ENCODE results near the gene SETX.
A peak's percentile ranks its signal among the peaks of the same experiment; 100 is the strongest.

SETX gene

DNA sequence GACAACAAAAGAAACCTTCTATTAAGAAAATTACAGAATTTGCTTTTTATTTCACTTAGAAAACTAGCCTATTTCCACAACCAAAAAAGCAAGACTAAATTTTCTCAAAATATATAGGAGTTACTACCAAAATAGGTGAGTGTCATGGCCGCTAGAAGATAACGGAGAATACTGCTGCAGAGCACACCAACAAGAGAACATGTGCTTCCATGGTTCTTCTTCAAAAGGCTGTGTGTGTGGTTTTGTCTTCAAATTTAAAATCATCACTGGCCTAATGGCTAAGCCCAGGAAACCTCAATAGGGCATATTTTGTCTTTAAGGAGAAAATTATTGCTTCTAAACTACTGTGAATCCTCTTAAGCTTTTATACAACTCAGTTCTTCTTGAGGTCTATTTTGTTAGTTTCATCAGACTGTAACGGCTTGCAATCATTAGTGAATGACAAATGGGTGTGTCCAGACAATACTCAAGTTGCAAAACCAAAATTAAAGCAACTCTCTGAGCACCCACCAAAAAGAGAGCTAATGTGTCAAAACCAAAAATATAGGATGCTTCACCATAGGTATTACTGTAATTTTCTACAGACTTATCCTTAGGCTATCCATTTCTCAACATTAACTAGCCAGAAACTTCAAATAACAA is 3.3 kb downstream of the SETX start:
- DNase-seq, result peak; percentile 17

DNA sequence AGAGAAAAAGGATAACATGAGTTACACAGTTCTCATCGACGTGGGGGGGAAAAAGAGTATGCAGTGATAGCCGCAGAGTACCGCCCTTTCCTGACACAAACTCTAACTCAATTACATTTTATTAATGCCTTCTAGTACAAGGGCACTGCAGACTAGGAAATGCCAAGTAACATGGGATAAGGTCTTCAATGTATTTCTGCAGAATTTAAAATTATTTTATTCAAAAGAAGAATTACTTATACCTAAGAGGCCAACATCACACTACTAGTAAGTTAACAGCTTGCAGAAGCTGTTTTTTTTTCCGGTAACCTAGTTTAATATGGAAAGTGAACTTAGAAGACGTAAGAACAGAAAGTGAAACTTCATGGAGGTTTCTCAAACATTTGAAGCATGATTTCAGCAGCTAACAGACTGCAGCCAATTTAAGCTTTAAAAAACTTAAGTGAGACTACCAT is 3.9 kb downstream of the SETX start:
- peak; percentile 49 for DNase-seq

DNA sequence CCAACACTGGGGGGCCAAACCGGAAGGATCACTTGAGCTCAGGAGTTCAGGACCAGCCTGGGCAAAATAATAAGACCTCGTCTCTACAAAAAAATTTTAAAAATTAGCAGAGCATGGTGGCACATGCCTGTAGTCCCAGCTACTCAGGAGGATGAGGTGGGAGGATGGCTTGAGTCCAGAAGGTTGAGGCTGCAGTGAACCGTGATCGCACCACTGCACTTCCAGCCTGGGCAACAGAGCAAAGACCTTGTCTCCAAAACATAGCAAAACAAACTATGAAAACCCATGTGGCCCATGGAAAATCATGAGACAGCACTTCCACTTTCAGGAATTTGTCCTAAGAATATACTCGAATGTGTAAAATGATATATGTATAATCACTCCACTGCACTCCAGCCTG is 6.1 kb downstream of the SETX start:
- no peak for DNase-seq

DNA sequence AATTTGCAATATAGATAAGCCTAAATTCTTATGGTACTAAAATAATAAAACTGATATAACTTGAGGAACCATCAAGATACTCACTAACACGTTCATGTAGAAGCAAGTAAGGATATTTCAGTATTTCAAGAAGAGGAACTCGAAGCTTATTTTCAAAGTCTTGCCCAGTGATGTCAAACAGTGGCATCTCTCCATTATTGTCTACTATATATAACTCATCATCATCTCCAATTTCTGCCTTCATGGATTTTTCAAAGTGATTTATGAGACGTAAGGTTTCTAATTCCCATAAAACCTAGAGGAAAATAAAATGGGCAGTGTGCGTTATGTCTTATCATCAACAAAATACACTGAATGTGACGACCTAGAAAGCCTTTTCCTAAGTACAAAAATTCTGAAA is 8.6 kb downstream of the SETX start:
- no peak for DNase-seq

DNA sequence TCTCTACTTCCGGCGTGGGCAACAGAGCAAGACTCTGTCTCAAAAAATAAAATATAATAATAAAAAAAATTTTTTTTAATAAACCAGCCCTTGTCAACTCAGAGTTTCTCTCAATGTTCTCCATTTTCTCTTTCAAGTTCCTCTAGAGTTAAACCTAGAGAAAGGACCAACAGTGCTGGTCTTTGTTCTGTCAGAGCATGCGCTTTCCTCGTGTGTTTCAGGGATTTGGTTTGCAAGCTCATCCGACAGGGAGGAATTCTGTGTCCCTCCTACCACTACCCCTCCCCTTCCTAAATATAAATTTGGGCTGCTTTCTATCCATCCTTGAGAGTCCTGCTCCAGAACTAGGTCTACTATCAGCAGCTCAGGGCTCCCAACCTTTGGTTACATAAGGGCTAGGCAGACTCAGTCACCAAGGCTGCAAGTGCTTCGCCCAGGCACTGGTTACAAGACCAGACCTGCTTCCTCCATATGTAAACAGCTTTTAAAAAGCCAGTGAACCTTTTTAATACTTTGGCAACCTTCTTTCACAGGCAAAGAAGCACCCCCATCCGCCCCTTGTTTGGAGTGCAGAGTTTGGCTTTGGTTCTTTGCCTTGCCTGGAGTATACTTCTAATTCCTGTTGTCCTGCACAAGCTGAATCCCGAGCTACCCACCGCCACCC is 13.5 kb downstream of the SETX start:
- DNase-seq, result no peak

DNA sequence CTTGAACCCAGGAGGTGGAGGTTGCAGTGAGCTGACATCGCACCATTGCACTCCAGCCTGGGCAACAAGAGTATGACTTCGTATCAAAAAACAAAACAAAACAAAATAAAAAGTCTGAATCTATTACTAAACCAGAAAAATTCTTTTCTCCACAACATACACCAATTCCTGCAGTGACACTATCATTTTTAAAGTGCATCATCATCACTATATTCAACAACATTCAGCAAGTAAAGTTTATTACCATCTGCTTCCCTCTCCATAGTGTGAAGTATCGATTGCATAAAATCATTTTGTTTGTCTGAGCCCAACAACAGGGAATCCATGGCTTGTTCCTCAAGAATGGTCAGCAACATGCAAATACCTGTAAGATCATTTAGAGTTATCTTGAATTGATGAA is 20.4 kb downstream of the SETX start:
- DNase-seq, result no peak

DNA sequence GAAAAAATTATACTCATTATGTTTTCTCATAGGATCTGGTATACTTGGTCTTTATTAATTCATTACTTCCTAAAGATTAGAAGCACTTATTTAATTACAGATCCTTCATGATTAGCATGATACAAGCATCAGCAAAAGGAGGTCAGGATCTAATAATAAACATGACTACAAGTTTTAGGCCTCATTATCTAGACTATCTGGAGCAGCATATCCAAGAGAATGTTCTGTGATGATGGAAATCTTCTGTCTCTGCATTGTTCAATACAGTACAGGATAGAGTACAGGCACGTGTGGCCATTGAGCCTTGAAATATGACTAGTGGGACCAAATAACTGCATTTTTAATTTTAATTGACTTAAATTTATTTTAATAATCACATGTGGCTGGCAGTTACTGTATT is 21.2 kb downstream of the SETX start:
- DNase-seq, result no peak

DNA sequence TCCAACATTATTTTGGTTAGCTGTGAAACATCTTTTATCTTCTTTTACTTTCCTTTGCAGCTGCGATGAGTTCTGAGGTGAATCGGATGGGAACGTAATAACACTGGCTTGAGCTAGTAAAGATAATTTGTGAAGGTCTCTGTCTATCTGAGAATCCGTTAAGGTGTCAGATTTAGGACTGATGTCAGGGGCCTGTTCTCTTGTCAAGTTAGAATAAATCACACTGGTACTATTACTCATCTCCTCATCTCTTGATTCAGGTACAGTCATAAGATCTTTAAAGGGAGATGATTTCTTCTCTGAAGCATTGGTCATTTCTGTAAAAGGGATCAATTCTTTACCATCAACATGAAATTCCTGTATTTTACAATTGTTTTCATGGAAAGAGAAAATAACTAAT is 26.2 kb downstream of the SETX start:
- no peak for DNase-seq

DNA sequence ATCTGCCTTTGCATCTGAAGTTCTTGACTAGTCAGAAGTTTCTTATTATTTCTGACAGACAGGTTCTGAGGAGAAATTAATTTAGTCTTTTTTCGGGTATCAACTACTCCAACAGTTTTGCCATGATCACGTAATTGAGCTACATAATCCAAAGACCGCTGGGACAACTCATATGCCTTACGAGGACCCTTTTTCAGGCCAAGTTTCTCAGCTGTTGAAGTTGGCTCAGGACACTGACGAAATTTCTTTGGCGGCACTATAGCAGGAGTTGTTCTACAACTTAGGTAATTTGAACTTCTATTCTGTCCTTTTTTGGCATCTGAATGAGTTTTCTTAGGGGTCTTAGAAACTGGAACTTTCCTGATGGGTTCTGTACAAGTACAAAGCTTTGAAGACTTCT is 27.2 kb downstream of the SETX start:
- no peak for DNase-seq

DNA sequence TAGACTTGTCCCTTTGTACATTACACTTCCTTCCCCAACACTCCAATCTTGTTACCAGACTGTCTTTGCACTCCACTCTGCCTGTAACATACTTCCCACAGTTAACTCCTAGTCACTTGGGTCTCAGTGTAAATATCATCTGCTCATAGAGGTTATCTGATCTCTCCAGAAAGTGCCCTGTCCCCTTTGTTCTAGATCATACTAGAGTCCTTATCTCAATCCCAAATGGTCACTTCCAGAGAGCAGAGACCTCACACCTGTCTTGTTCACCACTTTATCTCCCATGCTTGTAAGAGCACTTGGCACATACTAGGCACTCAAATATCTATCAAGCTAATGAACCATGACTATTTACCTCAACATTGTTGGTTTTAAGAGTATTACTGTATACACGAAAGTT is 30.4 kb downstream of the SETX start:
- no peak for DNase-seq

DNA sequence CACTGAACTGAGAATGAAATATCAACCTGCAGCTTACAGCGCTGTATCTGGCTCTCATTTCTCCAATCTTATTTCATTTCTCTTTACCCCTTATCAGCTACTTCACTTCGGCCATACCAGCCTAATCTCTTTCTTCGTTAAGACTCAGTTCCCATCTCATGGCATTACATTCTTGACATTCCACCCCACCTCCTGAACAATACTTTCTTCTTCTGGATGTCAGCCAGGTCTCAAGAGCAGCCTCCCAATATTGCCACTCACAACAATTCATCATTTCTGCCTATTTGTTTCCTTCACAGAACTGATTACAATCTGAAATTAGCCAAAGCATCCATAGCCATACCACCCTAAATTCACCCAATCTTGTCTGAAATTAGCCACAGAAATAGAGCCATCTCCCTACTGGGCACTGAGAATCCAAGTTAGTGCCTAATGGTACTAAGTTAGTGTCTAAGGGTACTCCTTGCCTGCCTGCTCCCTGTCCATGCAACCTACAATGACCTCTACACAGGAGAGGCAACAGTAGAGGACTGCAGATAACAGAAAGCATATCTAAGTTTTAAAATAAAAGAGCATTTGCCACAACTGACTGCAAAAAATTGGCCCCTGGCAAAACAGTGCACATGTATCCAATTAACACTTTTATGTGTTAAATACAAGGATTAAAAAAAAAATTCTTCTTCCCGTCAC is 35.2 kb downstream of the SETX start:
- no peak for DNase-seq

DNA sequence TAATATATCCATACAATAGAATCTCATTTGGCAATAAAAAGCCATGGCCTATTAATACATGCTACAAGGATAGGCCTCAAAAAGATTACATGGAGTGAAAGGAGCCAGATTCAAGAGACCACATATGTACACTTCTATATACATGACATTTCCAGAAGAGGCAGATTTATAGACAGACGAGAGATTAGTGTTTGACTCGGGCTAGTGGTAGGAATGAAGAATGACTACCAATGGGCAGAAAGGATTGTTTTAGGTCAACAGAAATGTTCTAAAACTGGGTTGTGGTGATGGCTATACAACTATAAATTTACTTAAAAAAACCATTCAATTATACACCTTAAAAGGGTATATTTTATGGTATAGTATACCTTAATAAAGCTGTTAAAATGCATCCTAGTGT is 41.9 kb downstream of the SETX start:
- no peak for DNase-seq

DNA sequence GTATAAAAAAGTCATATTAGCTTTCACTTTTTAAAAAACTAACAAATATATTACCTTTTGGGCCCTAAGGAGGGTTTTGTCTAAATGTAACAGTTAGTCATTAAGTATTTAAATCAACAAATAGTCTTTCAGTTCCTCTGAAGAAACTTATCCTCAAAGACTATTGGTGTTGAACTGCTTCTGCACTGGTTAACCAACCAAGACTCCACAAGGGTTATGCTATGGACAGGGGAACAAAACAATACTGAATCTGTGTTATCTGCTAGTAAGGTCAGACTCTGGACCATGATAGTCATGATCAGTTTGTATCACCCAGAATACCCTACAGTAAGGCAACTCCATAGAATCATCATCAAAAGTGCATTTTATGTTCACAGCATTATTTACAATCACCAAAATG is 42.4 kb downstream of the SETX start:
- DNase-seq, result no peak

DNA sequence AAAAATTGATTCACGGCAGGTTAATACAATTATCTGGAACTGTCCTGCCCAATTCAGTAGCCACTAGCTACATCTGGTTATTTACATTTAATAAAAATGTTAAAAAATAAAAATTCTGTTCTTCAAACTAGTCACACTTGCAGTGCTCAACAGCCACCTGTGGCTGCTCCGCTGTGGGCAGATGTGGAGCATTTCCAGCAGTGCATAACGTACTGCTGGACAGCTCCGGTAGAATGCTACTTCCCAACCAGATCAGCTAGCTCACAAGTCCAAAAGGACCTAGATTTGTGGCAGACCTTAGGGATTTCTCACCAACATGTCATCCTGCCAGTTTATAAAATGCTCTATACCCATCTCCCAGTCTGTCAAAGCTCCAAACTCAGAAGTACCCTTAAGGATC is 42.8 kb downstream of the SETX start:
- DNase-seq, result no peak

DNA sequence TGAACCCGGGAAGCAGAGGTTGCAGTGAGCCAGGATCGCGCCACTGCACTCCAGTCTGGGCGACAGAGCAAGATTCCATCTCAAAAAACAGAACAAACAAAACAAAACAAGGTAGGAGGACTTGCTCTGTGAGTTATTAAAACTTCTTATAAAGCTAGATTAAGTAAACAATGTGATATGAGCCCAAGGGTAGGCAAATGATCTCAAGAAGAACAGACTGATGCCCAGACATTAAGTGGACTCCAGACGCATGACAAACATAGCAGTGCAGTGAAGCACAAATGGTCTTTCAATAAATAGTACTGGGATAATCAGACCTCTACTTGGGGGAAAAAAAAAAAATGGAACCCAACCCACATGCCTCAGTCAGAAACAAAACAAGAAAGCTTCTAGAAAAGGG is 45.7 kb downstream of the SETX start:
- no peak for DNase-seq

DNA sequence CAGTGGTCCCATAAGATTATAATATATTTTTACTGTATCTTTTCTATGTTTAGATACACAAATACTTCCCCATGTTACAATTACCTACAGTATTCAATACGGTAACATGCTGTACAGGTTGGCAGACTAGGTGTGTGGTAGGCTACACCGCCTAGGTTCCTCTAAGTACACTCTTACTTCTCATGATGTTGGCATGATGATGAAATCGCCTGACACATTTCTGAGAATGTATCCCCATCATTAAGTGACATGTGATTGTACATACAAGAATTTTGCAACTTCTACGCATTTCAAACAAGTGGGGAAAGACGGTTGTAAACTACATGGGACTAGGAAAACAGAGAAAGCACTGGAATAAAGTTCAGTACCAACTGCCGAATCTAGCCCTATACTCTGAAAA is 53.3 kb downstream of the SETX start:
- DNase-seq, result no peak

DNA sequence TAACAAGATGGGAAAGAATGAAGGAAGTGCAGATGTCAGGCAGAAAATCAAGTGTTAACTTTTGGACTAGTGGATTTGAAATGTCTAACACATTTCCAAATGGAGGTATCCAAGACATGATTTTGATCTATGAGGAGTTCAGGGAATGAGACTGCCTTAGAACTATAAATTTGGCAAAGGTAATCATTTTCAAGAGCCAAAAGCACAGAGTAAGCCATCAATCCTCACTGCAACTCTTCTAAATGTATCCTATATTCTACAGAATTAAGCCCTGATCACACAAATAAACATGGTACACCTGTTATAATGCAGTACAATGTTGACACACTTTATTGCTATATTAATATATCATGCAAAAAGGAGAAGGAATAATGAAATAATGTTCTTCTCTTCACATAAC is 55.6 kb downstream of the SETX start:
- no peak for DNase-seq

DNA sequence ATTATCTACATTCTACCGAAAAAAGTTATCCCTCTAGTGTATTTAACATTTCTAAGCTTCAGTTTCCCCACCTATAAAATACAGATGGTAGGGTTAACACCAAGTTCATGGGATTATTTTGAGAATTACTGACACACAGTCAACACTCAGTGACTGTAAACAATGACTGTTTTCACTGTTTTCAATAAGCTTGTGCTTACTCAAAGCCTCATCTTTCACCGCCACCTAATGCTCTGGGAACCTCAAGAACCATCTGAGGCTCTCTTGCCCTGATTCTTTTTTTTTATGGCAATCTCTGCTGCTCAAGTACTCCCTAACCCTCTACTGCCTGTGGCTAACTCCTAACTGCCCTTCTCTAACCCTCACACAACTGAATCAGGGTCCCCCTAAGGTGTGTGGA is 59.6 kb downstream of the SETX start:
- no peak for DNase-seq

DNA sequence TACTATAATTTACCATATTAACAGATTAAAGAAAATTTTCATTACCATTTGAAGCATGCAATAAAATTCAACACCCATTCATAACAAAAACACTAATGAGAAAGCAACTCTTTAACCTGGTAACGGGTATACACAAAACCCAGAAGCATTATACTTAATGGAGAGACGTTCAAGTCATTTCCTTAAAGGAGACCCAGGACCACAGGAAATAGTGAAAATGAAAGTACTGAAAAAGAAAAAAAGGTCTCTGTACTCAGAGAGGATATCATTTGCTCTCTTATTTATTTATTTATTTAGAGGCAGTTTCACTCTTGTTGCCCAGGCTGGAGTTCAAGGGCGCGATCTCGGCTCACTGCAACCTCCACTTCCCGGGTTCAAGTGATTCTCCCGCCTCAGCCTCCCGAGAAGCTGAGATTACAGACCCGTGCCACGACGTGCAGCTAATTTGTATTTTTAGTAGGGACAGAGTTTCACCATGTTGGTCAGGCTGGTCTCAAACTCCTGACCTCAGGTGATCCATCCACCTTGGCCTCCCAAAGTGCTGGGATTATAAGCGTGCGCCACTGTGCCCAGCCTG is 61.6 kb downstream of the SETX start:
- peak; percentile 7 for DNase-seq

DNA sequence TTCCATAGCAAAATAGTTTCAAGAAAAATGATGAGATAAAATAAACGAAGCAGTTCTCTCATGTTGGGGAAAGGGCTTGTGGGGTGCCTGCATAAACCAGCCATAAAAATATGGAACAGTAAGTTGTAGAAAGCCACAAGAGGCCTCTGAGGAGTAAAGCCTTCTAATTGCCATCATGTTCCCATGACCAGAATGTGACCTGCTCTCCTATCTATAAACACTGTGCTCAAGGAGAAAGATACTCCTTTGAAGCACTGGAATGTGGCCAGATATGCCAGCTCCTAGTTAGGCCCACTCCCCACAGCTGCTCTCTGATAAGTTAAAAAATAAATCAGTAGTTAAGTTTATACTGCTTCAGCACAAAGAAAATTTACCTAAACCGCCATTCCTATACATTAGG is 65.8 kb downstream of the SETX start:
- DNase-seq, result no peak

DNA sequence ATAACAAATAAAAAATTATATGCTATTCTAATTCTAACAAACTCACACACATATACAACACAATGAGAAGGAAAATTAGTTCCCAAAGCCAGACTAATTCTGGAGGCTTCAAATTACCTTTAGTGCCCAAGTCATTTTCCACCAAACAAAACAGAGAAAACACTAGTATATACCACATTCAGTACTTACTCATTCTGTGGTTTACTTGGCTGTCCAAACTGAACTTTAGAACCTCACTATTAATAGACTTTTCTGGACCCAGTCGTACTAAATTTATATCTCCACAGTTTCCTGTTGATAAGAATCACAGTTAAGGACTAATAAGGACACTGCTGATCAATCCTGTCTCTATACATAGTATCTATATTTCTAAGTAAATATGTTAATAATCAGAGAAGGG is 66.4 kb downstream of the SETX start:
- no peak for DNase-seq

DNA sequence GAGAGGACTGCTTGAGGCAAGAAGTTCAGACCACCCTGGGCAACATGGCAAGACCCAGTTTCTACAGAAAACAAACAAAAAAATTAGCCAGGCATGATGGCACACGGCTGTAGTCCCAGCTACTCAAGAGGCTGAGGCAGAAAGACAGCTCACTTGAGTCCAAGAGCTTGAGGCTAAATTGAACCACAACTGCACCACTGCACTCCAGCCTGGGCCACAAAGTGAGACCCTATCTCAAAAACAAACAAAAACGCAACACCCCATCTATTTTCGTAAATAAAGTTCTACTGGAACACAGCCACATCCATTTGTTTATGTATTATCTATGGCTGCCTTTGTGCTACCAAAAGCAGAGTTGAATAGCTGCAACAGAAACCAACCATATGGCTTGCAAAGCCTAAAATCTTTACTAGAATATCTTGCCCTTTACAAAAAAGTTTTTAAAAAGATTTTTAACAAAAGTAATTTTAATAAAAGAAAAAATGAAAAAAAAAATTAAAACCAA is 67.5 kb downstream of the SETX start:
- no peak for DNase-seq

DNA sequence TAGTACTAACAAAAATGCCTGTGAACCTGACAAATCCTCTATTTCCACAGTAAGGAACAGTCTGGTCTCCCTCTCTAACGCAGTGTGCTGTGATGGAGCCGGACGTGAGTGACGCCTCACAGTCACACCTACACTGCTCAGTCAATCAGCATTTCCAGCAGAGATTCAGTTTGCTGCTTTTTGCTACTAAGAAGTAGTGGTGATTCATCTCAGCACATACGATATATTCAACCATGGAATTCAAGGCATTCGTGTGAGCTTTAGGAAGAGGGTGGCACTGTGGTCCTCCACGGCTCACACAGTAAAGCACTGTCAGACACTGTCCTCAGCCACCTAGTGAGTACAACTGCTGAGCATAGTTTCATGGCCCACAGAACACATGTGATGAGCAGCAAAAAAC is 70.9 kb downstream of the SETX start:
- DNase-seq, result no peak

DNA sequence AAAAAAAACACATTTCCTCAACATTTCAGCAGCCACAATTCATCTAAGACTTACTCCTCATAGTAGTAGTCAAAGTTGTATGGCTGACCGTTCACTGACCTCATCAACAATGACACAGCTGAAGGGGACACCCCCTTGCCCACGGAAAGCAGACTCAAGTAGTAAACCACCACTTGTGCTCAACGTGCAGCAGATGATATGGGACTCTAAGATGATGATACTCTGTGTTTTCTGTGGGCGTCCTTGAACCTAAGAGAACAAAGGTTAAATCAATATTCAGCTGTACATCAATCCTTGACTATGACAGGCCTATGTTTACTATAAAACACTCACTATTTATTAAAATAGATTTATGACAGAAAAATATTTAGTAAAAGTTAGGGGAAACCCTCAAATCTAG is 71.6 kb downstream of the SETX start:
- no peak for DNase-seq

Measured in CD4-positive, alpha-beta T cell treated with Interleukin-10 for 1 hour (primary cell).